Esophagus squamous epithelium (tissue), 5 donors: ENCODE data around the gene MEA1. TPM values are rescaled to one million over a fixed set of nuclear protein-coding genes. Genes with fewer than 3 reads are reported as not detected.

Experiments
- DNase-seq: peaks from one replicate; lab custom pipeline; 2025; lab: John Stamatoyannopoulos, UW
- H3K27ac ChIP-seq, 4 donors: fragments of 200-600 bp; sonication (generic); one replicate each; pipeline ENCODE4 v1.5.1; 2016 to 2019; ENCODE audit warnings: mild to moderate bottlenecking in 1 of 4
- H3K27me3 ChIP-seq, 4 donors: fragments of 200-600 bp; sonication (generic); 1 replicate in 3 of 4; 2 replicates in 1 of 4; pipeline versions ENCODE4 v1.5.1 to v1.6.0; 2017 to 2021; ENCODE audit warnings: antibody characterized with exemption in 1 of 4
- H3K36me3 ChIP-seq, 3 donors: fragments of 200-600 bp; sonication (generic); one replicate each; pipeline ENCODE4 v1.5.1; 2016 to 2019
- H3K4me1 ChIP-seq, 3 donors: fragments of 200-600 bp; sonication (generic); one replicate each; pipeline ENCODE4 v1.5.1; 2017 to 2019
- H3K4me3 ChIP-seq, 4 donors: fragments of 200-600 bp; sonication (generic); 1 replicate in 3 of 4; 2 replicates in 1 of 4; pipeline ENCODE4 v1.5.1; 2016 to 2019; ENCODE audit warnings: mild to moderate bottlenecking in 2 of 4, moderate library complexity in 1 of 4
- H3K9me3 ChIP-seq, 3 donors: fragments of 200-600 bp; sonication (generic); one replicate each; pipeline ENCODE4 v1.5.1; 2016 to 2019
- POLR2A ChIP-seq, 4 donors: fragments of 450-650 bp; IDR thresholded peaks; one replicate each; pipeline ENCODE4 v1.6.1; 2017; ENCODE audit warnings: antibody characterized with exemption in 4 of 4, mild to moderate bottlenecking in 4 of 4, moderate library complexity in 3 of 4
- WGBS, 2 donors: methylation state at CpG; one replicate each; pipeline ENCODE4 v1.1.5; 2018; 5-methylcytosine and 5-hydroxymethylcytosine counted together
- intact Hi-C: fragments of 100-400 bp; cut with DNase I; formaldehyde crosslinking; loops from one replicate; pipeline ENCODE4 v1.15.0; 2022
- total RNA-seq, 4 donors: library from RNA; depleted of rRNA; stranded (reverse); fragments of >200 nt; gene quantifications; one replicate each; pipeline ENCODE4 v1.1.0, GENCODE V29; 2016
- TF ChIP-seq, protein P1 (sequence below), 6 experiments: fragments of 450-650 bp in 4 of 6; fragments of 200-600 bp in 2 of 6; sonication (generic) in 2 of 6; IDR thresholded peaks; one replicate each; pipeline ENCODE4 v1.5.1; 2016 to 2019; ENCODE audit warnings: antibody characterized with exemption in 6 of 6, mild to moderate bottlenecking in 4 of 6, moderate library complexity in 4 of 6
- donor health status: DM: yes; HTN: yes; CAD: no.

MEA1 gene
- total RNA-seq, 4 donors from 2014 or later = 28.9 to 56.6 (median 49.1) TPM

DNA sequence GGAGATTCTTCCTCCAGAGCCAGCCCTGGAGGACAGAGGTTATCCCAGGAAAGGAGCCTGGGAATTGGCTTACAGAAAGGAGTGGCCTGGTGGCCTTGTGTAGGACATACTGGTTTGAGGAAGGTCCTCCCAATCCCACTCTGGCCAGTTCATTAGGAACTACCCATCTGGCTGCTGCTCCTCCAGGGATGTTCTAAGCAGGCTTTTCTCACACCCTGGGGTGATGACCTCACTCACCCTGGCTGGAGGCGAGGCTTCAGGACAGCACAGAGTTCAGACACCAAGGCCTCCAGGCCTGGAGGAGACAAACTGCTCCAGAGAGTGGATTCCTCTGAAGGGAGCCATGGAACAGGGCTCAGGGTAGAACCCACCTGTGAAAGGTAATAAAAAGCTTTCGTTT, 44.3 kb downstream of the MEA1 start:
- Histone ChIP-seq H3K9me3 (no peaks in the 10 kb centered on the region), H3K27ac (no peak overlapping the region), H3K4me3 (no peak overlapping the region), H3K36me3 (peaks cover 0 to 55% (median 22%) of the 10 kb centered on the region in 3 donors), H3K27me3 (no peaks in the 10 kb centered on the region), H3K4me1 (peaks cover 0 to 4% (median 0%) of the 10 kb centered on the region in 3 donors)
- 80 to 88% methylated on average over 1 of the region's 2 CpGs for whole genome bisulfite sequencing, 2 donors
- DNase-seq = no peak
- no peak for TF ChIP-seq POLR2A (IDR thresholded peaks at IDR 0.05)
- intact Hi-C loops = loop anchor here (10.0 kb wide), 1 partner anchor 95 kb away; no protein-coding TSS in a partner anchor

DNA sequence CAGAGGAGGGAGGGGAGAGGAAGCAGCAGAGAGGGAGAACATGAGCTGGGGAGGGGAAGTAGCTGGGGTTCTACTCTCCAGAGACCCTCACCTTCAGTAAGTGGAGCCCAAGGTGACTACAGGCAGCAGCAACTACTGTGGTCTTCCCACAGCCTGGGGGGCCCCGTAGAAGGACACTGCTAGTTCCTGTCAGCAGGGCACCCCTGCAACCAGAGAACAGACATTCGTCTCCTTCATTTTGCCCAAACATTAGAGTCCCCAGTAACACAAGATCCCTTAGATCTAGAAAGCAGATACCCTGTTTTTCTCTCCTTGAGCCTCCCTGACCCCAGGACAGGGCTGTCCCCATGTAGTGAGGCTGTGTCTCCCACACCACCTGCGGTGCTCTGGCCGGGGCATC, 45.0 kb downstream of the MEA1 start:
- Histone ChIP-seq H3K4me1 (peaks cover 0 to 4% (median 0%) of the 10 kb centered on the region in 3 donors), H3K9me3 (no peaks in the 10 kb centered on the region), H3K27ac (no peak overlapping the region), H3K36me3 (peaks cover 0 to 58% (median 19%) of the 10 kb centered on the region in 3 donors), H3K27me3 (no peaks in the 10 kb centered on the region), H3K4me3 (no peak overlapping the region)
- no peak for DNase-seq
- no peak for TF ChIP-seq POLR2A (IDR thresholded peaks at IDR 0.05)
- TF ChIP-seq, protein P1, sequence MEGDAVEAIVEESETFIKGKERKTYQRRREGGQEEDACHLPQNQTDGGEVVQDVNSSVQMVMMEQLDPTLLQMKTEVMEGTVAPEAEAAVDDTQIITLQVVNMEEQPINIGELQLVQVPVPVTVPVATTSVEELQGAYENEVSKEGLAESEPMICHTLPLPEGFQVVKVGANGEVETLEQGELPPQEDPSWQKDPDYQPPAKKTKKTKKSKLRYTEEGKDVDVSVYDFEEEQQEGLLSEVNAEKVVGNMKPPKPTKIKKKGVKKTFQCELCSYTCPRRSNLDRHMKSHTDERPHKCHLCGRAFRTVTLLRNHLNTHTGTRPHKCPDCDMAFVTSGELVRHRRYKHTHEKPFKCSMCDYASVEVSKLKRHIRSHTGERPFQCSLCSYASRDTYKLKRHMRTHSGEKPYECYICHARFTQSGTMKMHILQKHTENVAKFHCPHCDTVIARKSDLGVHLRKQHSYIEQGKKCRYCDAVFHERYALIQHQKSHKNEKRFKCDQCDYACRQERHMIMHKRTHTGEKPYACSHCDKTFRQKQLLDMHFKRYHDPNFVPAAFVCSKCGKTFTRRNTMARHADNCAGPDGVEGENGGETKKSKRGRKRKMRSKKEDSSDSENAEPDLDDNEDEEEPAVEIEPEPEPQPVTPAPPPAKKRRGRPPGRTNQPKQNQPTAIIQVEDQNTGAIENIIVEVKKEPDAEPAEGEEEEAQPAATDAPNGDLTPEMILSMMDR (IDR thresholded peaks at IDR 0.05) = no peak
- 56 to 83% methylated on average over 3 to 4 of the region's 4 CpGs for WGBS, 2 donors
- intact Hi-C loops = loop anchor here (10.0 kb wide), 1 partner anchor 96 kb away; no protein-coding TSS in a partner anchor

DNA sequence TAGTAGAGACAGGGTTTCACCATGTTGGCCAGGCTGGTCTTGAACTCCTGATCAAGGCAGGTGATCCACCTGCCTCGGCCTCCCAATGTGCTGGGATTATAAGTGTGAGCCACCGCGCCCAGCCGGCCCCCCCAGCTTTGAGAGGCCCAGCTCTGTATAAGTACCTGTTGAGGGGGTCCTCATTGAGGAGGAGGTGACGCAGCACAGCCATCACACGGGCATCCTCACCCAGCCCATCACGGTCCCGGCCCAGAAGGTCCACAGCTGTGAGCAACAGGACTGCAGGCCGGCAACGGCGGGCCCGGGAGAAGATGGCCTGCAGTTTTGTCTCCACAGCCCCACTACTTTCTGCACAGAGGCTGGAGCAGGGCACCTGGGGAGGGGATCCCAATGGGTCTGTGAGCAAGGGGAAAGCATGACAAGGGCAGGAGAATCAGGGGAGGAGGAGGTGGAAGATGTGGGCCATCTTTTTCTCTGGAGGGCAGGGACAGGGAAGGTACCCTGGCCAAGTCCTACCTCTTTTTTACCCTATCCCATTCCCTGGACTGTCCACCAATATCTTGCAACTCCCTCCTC, 45.5 kb downstream of the MEA1 start:
- H3K27ac ChIP-seq = no peak overlapping the region
- H3K27me3 ChIP-seq = no peaks in the 10 kb centered on the region
- peaks cover 0 to 63% (median 18%) of the 10 kb centered on the region in 3 donors for H3K36me3 ChIP-seq
- no peak overlapping the region for H3K4me3 ChIP-seq
- no peak for TF ChIP-seq POLR2A (IDR thresholded peaks at IDR 0.05)
- TF ChIP-seq, protein P1 (IDR thresholded peaks at IDR 0.05) = no peak
- H3K4me1 ChIP-seq = peaks cover 0 to 4% (median 0%) of the 10 kb centered on the region in 3 donors
- no peaks in the 10 kb centered on the region for H3K9me3 ChIP-seq
- no peak for DNase-seq
- WGBS, 2 donors = 94 to 100% methylated on average over 1 to 2 of the region's 12 CpGs
- intact Hi-C loops = loop anchor here (10.0 kb wide), 1 partner anchor 97 kb away; no protein-coding TSS in a partner anchor

DNA sequence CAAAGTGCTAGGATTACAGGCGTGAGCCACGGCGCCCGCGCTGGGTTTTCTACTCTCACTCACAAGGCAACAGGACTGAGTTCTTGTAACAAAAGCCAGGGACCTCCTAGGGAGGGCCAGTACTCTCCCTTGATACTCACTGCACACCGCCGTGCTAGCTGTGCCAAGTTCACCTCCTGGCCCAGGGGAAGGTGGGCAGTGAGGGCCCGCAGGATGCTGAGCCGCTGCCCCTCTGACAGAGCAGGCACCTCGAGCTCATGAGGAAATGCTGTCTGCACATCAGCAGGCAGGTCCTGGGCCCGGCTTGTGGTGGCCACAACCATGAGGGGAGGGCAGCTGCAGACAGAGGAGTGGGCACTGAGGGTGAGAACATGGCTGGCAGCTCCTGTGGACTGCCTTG, 46.5 kb downstream of the MEA1 start:
- no peak overlapping the region for H3K27ac ChIP-seq
- H3K4me1 ChIP-seq = peaks cover 0 to 4% (median 0%) of the 10 kb centered on the region in 3 donors
- no peak for DNase-seq
- H3K36me3 ChIP-seq = peaks cover 0 to 73% (median 18%) of the 10 kb centered on the region in 3 donors
- no peaks in the 10 kb centered on the region for H3K9me3 ChIP-seq
- H3K27me3 ChIP-seq = no peaks in the 10 kb centered on the region
- 96% methylated on average over 4 of the region's 11 CpGs; no CpG with 5 or more reads in 1 of the 2 donors for WGBS, 2 donors
- TF ChIP-seq POLR2A (IDR thresholded peaks at IDR 0.05) = no peak
- TF ChIP-seq, protein P1 (IDR thresholded peaks at IDR 0.05) = no peak
- intact Hi-C loops = loop anchor here (10.0 kb wide), 1 partner anchor 98 kb away; no protein-coding TSS in a partner anchor
- H3K4me3 ChIP-seq = no peak overlapping the region

DNA sequence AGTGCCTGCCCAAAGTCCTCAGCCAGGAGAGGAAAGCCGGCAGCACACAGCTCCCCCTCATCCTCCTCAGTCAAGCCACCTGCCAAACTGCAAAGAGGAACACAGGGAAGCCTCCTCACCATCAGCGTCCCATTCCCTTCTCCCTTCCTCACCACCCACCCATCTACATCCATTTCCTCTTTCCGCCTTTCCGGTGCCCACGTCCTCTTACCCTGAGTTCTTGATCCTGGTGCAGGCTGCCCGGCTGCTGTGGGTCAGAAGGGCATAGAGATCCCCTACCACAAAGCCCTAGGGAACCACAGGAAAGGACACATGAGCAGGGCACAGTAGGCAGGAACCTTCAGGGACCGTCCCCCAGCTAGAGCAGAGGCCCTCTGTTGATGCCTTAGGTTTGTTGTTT, 47.2 kb downstream of the MEA1 start:
- Histone ChIP-seq H3K4me1 (peaks cover 0 to 4% (median 0%) of the 10 kb centered on the region in 3 donors), H3K27me3 (no peaks in the 10 kb centered on the region), H3K4me3 (no peak overlapping the region), H3K36me3 (peaks cover 0 to 75% (median 18%) of the 10 kb centered on the region in 3 donors), H3K27ac (no peak overlapping the region), H3K9me3 (no peaks in the 10 kb centered on the region)
- DNase-seq = no peak
- intact Hi-C loops = loop anchor here (10.0 kb wide), 1 partner anchor 98 kb away; no protein-coding TSS in a partner anchor
- 74 to 81% methylated on average over 7 of the region's 7 CpGs for WGBS, 2 donors
- TF ChIP-seq, protein P1 (IDR thresholded peaks at IDR 0.05) = no peak
- no peak for TF ChIP-seq POLR2A (IDR thresholded peaks at IDR 0.05)
